ENCODE data around the gene KCNF1.
"Not testable (repeated sequence)": the region's sequence is repeated elsewhere in the genome, so short reads cannot be mapped to it uniquely, and the experiment has no call there.

KCNF1 gene

DNA sequence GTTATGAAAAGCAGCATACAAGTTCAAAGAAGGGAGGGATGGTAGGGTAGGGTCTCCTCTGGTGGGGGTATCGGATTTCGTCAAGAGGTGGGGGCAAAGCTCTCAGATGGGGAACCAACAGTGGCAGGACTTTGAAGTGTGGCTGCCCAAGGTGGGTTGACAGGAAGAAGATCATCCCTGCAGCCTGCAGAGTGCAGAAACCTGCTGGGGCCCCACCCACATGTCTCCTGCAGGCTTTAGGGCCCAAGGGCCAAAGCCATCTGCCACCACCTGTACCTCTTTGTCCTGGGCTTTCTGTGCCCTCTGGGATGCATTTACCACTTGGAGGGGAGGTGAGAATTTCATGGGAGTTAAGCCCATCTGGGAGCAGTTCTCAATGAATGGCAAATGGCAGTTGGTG, 42.7 kb downstream of the KCNF1 start:
- TF ChIP-seq, protein P1, sequence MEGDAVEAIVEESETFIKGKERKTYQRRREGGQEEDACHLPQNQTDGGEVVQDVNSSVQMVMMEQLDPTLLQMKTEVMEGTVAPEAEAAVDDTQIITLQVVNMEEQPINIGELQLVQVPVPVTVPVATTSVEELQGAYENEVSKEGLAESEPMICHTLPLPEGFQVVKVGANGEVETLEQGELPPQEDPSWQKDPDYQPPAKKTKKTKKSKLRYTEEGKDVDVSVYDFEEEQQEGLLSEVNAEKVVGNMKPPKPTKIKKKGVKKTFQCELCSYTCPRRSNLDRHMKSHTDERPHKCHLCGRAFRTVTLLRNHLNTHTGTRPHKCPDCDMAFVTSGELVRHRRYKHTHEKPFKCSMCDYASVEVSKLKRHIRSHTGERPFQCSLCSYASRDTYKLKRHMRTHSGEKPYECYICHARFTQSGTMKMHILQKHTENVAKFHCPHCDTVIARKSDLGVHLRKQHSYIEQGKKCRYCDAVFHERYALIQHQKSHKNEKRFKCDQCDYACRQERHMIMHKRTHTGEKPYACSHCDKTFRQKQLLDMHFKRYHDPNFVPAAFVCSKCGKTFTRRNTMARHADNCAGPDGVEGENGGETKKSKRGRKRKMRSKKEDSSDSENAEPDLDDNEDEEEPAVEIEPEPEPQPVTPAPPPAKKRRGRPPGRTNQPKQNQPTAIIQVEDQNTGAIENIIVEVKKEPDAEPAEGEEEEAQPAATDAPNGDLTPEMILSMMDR (IDR thresholded peaks at IDR 0.05; ENCODE audit: low read depth, low read length, missing control alignments) = no peak
- DNase-seq (ENCODE audit: extremely low read depth, low read depth) = no peak
- no peak overlapping the region for H3K4me3 ChIP-seq (replicated peaks; ENCODE audit: low read depth, low read length)

DNA sequence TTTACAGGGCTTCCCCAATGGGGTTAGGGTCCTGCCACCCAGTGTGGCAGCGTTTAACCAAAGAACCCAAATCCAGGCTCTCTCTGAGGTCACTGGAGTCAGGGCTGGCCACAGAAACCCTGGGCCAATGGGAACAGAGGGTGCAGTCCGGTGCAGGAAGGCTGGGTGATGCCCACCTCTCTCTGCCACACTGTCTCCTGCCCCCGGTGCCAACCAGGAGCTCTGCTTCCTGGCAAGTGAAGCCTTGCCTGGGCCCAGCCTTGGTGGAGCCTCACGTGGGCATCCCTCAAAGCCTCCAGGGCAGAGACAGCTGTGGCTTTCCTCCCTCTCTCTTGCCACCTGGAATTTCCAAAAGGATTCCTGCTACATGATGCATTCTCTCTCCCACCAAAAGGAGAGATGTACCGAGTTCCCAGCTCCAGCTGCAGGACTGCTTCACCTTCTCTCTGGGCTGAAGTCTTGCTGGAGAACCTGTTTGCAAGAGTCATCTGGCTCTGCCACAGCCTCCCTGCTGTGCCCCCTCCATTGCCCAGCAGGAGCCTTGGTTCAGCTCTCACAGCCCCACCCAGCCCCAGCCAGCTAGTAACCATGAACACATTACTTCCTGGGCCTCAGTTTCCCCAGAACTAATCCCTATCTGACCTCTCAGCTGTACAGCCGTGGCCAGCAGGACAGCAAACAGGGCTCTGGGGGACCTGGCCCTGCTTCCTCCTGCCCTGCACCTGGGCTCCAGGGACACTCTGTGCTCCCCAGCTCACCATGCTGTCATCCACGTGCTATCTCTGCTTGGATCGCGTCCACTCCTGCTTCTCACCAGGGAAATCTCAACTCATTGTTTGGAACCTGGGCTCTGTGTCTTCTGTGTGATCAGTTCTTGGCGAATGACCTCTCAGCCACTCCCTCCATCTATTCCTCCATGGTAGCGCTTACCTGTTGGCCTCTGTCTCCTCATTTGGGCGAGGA, 43.4 kb downstream of the KCNF1 start:
- DNase-seq (ENCODE audit: extremely low read depth, low read depth) = no peak

DNA sequence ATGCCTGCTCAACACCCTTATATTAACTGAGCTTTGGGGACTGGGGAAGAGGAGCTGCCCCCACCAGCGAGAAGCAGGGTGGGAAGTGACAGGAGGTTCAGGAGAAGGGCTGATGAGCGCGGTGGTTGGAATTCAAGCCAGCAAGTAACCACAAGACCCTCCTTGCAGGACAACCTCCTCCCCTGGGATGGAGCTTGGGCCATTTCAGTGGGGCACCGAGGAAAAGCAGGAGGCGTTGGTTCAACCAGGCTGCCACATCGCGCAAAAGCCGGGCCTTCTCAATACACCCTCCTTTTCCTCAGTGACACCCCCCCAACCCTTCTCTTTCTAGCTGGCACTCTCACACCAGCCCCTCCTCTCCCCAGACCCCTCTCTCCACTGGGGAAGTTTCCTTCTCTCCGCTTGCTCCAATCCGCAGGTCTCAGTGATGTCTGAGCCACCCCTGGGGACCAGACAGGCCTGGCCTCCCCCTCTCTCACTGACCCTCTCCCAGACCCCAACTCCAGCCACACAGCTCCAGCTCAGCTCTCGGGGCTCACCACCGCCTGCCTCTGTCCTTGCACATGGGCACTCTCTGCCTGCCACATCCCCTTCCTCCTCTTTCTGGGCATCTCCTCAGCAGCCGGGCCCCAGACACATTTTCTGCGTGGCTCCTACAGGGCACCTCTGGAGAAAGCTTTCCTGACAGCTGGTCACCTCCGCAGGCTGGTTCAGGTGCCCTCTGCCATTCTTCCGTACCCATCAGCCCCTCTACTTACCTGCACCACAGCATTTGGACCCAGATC, 44.5 kb downstream of the KCNF1 start:
- TF ChIP-seq, protein P1 (IDR thresholded peaks at IDR 0.05; ENCODE audit: low read depth, low read length, missing control alignments) = no peak
- DNase-seq (ENCODE audit: extremely low read depth, low read depth) = no peak
- no peak overlapping the region for H3K4me3 ChIP-seq (replicated peaks; ENCODE audit: low read depth, low read length)

More for the DNA sequence above, 43.4 kb downstream of the KCNF1 start:
- no peak overlapping the region for H3K4me3 ChIP-seq (replicated peaks; ENCODE audit: low read depth, low read length)
- TF ChIP-seq, protein P1 (IDR thresholded peaks at IDR 0.05; ENCODE audit: low read depth, low read length, missing control alignments) = no peak

DNA sequence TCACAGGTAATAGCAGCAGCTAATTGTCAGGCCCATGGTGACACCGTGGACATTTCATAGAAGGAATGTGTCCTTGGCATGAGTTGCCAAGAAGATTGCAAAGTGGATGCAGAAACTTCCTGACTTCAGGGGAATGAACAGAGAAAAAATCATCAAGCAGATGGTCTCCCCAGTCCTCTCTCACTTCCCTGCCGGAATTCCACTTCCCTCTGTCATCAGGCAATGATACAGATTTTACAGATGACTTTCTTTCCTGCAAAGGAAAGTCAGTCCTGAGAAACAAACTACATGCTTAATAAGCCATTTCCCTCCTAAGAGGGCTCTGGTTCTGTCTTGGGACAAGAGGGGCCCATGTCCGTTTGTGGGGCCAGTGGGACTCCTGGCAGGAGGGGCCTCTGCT, 45.7 kb downstream of the KCNF1 start:
- TF ChIP-seq, protein P1 (IDR thresholded peaks at IDR 0.05; ENCODE audit: low read depth, low read length, missing control alignments) = no peak
- DNase-seq (ENCODE audit: extremely low read depth, low read depth) = no peak
- no peak overlapping the region for H3K4me3 ChIP-seq (replicated peaks; ENCODE audit: low read depth, low read length)

DNA sequence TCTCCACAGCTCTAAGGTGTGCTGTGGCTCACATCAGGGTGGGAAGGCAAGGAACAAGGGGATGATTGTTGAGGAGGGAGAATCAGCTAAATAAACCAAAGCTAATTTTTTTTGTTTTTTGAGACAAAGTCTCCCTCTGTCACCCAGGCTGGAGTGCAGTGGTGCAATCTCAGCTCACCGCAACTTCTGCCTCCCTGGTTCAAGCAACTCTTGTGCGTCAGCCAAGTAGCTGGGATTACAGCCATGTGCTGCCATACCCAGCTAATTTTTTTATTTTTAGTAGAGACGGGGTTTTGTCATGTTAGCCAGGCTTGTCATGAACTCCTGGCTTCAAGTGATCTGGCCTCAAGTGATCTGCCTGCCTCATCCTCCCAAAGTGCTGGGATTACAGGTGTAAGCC, 46.7 kb downstream of the KCNF1 start:
- H3K4me3 ChIP-seq (replicated peaks; ENCODE audit: low read depth, low read length); DNase-seq (ENCODE audit: extremely low read depth, low read depth): not testable (repeated sequence)

DNA sequence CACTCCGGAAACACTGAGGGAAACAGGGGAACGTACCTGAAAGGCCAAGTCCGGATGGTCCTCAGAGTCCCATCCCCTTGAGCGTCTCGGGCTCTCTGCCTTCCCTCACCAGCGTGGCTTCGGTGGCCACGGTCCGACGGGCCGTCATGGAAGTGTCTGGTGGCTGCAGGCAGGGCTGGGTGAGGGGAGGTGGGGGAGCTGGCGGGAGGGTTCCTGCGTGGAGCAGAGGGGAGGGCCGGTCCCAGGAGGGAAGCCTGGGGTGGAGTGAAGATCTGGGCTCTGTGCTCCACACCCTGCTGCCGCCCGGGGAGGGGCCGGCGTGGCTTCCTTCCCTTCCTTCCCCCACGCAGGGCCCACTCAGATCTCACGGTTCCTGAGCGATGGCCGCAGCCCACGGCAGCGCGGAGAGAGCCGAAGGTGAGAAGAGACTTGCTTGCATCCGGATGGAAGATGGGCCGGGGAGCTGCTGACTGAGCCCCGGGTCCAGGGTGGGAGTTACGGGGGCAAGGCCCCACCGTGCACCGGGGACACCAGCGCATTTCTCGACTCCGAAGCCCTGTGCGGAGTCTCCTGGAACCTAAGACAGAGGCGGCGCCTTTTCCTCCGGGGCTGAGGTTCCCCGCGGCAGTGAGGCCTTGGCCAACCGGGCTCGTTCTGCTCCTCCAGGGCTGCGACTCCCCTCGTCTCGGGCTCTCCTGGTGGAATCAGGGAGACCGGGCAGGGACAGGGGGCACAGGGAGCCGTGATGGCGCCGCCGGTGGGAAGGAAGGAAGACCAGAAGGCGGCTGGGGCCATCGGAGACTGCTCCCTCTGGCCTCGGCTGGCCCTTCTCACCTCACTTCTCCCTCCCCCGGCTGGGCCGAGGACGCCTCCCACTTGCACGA, 49.1 kb downstream of the KCNF1 start:
- TF ChIP-seq, protein P1 (IDR thresholded peaks at IDR 0.05; ENCODE audit: low read depth, low read length, missing control alignments) = no peak
- no peak for DNase-seq (ENCODE audit: extremely low read depth, low read depth)
- H3K4me3 ChIP-seq (replicated peaks; ENCODE audit: low read depth, low read length) = no peak overlapping the region
